OCI-LY1 (cell line): Measurements from ENCODE around the gene CMTM2.

Source experiments
- CTCF ChIP-seq: fragments of 200-600 bp; sonication (generic), shearing (Covaris generic); IDR thresholded peaks from 2 replicates; pipeline ENCODE4 v1.5.1; 2017; ENCODE audit warnings: mild to moderate bottlenecking, antibody characterized with exemption, low read length, moderate library complexity, mixed read lengths
- EZH2 ChIP-seq: fragments of 200-600 bp; sonication (generic), shearing (Covaris generic); IDR thresholded peaks from 2 replicates; pipeline ENCODE4 v1.8.0; 2017; ENCODE audit warnings: borderline replicate concordance, mixed run types, mild to moderate bottlenecking, antibody characterized with exemption, low read length, moderate library complexity, mixed read lengths

DNA sequence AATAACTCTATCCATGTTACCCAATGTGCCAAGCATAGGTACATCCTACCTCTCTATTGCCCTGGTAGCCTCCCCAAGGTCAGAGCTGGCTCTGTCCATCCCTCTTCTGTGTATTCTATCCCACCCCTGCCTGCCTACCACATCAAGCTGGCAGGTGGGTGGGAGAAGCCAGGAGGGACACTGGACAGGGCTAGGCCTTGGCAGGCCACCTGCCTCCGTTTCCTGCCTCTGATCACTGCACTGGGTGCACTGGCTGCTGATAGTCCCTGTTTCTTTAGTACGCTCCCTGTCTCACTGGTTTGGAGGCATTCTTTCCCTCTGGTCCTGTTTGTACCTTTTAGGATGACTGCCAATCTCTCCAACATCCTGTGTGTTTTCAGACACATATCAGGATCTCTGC, 42.0 kb upstream of the CMTM2 start:
- TF ChIP-seq CTCF, result no peak
- no peak for TF ChIP-seq EZH2
